ENCODE results near the gene RAB11FIP2. TPM values are rescaled to one million over a fixed set of nuclear protein-coding genes. Genes with fewer than 3 reads are reported as not detected.

The RAB11FIP2 gene
- total RNA-seq, 1 experiment from 2014 or later = 7.4 TPM

- in situ Hi-C loops (cut with HindIII; ENCODE audit: low pct_unique_long_range_greater_than_20kb, low sequenced_read_pairs) = no loop called here
- DNase-seq (ENCODE audit: low read depth) = no peak
Observed at GRCh38 chr10:118036281-118036875, 10.4 kb downstream of the RAB11FIP2 start.

DNA sequence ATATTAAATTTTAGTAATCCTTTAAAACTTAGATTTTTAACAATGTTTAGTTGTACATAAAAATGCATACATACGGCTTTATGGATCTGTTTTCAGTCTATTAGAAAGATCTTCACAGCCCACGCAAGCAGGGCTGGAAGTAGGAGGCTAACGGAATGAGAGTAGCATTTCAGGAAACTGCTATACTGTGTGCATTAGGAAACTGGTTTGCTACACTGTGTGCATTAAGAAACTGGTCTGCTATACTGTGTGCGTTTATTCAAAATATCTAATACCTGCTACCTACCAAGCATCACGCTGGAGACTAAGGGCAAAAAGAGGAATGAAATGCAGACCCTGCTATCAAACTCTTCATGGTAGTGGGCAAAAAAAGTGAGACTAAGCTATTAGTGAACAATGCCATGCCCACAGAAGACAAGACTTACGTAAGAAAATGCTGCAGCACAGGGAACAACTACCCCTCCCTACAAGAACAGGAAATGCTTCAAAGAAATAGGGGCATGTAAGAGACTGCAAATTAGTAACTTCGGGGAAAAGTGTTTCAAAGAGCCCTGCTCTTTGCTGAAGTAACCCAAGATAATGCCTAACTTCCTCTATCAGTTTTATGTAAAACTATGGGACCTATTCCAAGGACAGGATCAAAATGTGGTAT, 11.3 kb downstream of the RAB11FIP2 start:
- in situ Hi-C loops (cut with HindIII; ENCODE audit: low pct_unique_long_range_greater_than_20kb, low sequenced_read_pairs) = no loop called here
- no peak for DNase-seq (ENCODE audit: low read depth)

GRCh38 chr10:118034791-118035261, 11.9 kb downstream of the RAB11FIP2 start:
- in situ Hi-C loops (cut with HindIII; ENCODE audit: low pct_unique_long_range_greater_than_20kb, low sequenced_read_pairs) = no loop called here
- no peak for DNase-seq (ENCODE audit: low read depth)

GRCh38 chr10:118033905-118034304, 12.8 kb downstream of the RAB11FIP2 start:
- in situ Hi-C loops (cut with HindIII; ENCODE audit: low pct_unique_long_range_greater_than_20kb, low sequenced_read_pairs) = no loop called here

DNA sequence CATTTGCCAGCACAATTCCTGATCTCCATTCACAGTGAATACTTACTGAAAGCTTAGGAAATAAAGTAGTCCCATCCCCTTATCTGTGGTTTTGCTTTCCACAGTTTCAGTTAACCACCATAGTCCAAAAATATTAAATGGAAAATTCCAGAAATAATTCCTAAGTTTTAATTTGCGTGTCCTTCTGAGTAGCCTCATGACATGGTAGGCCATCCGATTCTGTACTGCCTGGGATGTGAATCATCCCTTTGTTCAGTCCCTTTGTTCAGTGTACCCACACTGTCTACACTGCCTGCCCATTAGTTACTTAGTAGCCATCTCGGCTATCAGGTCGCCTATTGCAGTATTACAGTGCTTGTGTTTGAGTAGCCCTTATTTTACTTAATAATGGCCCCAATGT, 14.2 kb downstream of the RAB11FIP2 start:
- no peak for DNase-seq (ENCODE audit: low read depth)
- in situ Hi-C loops (cut with HindIII; ENCODE audit: low pct_unique_long_range_greater_than_20kb, low sequenced_read_pairs) = no loop called here

More at GRCh38 chr10:118033905-118034304, 12.8 kb downstream of the RAB11FIP2 start:
- DNase-seq (ENCODE audit: low read depth) = no peak

DNA sequence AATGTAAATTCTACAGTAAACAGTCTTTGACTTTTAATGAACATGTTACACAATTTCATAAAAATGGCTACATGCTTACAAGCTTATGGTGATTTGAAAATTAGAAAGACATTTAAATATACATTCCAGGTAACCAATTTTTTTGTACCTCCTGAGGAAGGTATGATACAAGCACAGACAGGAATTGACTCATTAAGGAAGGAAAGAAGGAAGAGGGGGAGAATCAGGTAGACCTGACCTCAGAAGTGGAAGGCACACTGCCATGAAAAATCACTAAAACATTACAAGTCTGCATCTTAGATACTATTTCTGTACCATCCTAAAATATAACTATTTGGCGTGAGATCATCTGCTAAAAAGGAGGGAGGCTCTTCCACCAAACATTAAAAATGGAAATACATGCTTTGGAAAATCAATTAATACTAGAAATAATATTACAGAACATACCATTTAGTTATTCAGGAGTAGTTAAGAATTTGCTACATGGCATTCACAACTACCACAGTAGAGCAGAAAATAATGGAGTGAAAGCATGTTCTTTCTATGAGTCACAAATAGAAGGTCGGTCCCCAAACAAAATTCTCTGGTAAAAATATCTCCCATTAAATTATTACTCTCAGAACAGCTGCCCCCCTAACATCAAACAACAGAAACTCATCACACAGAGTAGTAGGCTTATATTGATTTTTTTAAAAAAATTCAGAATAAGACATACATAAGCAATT, 15.2 kb downstream of the RAB11FIP2 start:
- in situ Hi-C loops (cut with HindIII; ENCODE audit: low pct_unique_long_range_greater_than_20kb, low sequenced_read_pairs) = no loop called here
- no peak for DNase-seq (ENCODE audit: low read depth)

DNA sequence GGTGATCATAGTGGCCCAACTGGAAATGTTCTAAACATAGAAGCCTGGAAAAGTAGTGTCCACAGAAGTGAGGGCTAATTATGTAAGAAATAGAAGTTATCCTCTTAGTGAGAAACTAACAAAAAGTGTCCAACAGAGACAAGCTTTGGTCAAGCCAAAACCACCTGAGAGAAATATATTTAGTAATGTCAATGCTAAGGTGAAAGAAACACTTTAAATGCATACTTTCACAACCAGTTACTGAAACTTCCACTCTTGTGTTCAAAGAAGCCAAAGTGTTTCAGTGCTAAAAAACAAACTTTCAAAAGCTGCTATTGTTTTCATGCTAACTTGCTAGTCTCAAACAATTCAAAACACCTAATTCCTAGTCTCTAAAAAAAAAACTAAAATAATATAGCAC, 18.1 kb downstream of the RAB11FIP2 start:
- in situ Hi-C loops (cut with HindIII; ENCODE audit: low pct_unique_long_range_greater_than_20kb, low sequenced_read_pairs) = no loop called here
- DNase-seq (ENCODE audit: low read depth) = no peak

DNA sequence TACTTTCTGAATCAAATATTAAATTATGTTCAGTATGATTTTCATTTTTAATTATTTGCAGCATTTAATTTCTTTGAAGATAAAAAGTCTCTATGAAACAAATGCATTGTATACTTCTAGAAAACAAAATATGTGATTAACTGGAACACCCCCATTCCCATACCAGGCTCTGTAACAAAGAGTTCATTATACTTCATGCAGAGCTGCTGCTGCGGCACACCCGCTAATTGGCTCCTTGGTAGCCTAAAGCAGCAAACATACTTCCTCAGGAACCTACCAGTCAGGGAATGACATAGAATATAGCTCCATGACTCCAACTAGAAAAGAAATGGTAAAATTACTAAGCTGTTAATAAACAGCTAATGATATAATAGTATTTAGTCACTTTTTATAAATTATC, 19.3 kb downstream of the RAB11FIP2 start:
- in situ Hi-C loops (cut with HindIII; ENCODE audit: low pct_unique_long_range_greater_than_20kb, low sequenced_read_pairs) = no loop called here
- DNase-seq (ENCODE audit: low read depth) = no peak

DNA sequence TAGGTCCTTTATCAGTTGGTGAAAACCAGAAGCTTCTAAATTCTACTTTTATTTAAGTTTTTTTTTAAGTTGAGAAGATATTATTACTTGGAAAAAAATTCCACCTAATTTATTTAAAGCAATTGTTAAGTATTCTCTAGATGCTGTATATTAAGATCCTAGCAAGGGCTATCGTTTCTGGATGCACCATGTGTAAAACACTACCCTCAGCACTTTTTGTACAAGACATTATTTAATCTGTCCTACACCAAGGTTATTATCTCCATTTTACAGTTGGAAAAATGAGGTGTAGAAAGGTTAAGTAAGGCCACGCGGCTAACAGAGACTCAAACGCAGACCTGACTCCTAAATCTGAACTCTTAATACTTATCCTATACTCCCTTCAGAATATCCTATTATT, 19.8 kb downstream of the RAB11FIP2 start:
- in situ Hi-C loops (cut with HindIII; ENCODE audit: low pct_unique_long_range_greater_than_20kb, low sequenced_read_pairs) = no loop called here
- no peak for DNase-seq (ENCODE audit: low read depth)

DNA sequence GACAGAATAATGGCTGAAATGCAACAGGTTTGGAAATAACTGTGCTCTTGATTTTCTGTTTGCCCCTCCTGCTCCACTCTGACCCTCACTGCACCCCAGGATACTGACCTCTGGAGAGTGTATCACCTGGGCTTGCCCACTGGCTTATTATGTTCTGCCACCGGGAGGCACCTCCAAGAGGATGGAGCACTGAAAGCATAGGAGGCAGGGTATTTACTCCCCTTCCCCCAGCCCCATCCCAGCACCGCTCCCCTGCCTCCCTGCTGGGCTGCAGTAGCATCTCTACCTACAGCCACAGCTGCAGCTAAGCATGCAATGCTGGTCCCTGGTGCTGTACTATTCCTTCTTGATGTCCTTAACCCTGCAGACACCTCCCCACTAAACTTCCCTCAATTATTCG, 26.4 kb downstream of the RAB11FIP2 start:
- DNase-seq (ENCODE audit: low read depth) = no peak
- in situ Hi-C loops (cut with HindIII; ENCODE audit: low pct_unique_long_range_greater_than_20kb, low sequenced_read_pairs) = no loop called here

DNA sequence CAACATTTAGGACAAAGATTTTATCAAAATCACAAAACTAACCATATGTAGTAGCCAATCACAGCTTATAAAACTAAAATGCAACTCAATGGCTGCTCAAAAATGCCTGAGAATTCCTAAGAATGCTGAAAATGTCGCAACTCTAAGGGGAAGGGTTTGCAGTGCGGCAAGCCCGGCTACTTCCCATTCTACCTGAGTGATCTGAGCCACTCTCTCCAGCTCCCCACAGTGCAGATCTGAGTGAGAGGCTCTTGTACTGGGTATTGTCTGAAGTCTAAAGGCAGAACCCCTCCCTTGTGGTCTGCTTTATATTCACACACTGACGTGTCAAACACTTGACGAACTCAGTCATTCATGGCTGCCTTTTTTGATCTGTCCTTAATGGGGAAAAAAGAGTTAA, 28.9 kb downstream of the RAB11FIP2 start:
- in situ Hi-C loops (cut with HindIII; ENCODE audit: low pct_unique_long_range_greater_than_20kb, low sequenced_read_pairs) = no loop called here
- DNase-seq (ENCODE audit: low read depth) = no peak

- no peak for DNase-seq (ENCODE audit: low read depth)
- in situ Hi-C loops (cut with HindIII; ENCODE audit: low pct_unique_long_range_greater_than_20kb, low sequenced_read_pairs) = no loop called here
Observed at GRCh38 chr10:118017071-118017740, 29.5 kb downstream of the RAB11FIP2 start.

DNA sequence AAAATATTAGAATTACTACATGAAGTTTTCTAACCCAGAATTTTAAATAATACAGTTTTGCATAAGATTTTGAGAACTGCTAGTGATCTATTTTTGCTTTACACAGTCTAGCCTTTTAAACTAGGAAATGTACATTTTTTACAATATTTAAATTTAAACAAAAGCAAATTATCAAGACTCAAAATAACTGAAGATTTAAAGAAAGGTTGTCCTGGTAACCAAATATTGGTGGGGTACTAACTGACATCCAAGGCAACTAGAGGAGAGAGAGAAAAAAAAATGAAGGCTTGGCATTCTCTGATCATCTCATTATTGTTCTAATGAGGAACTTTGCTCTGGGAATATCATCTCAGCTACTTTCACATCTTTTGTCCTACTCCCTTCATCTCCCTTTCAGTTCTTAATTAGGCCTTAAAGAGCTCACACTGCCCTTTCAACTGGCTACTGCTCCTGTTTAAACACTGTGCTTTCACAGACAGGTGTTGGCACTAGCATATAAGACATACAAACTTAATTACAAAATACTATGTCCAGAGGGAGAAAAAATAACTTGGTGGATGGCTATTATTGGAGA, 33.7 kb downstream of the RAB11FIP2 start:
- in situ Hi-C loops (cut with HindIII; ENCODE audit: low pct_unique_long_range_greater_than_20kb, low sequenced_read_pairs) = no loop called here
- DNase-seq (ENCODE audit: low read depth) = no peak

GRCh38 chr10:118007773-118008172, 39.0 kb downstream of the RAB11FIP2 start:
- in situ Hi-C loops (cut with HindIII; ENCODE audit: low pct_unique_long_range_greater_than_20kb, low sequenced_read_pairs) = no loop called here

GRCh38 chr10:118003126-118003525, 43.6 kb downstream of the RAB11FIP2 start:
- no peak for DNase-seq (ENCODE audit: low read depth)
- in situ Hi-C loops (cut with HindIII; ENCODE audit: low pct_unique_long_range_greater_than_20kb, low sequenced_read_pairs) = no loop called here

More at GRCh38 chr10:118007773-118008172, 39.0 kb downstream of the RAB11FIP2 start:
- no peak for DNase-seq (ENCODE audit: low read depth)

DNA sequence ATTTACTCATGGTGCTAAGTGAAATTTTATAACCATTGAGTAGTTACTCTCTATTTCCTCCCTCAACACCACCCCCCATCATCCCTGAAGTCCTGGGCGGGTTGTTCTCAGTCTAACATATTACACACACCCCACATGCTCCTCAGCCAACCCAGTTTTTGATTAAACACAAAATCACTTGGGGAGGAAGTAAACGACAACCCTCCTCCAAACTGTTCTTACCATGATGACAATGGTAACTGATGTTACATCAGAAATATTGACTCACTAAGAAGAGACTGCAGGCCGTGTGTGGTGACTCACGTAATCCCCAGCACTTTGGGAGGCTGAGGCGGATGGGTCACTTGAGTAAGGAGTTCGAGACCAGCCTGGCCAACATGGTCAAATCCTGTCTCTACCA, 44.2 kb downstream of the RAB11FIP2 start:
- in situ Hi-C loops (cut with HindIII; ENCODE audit: low pct_unique_long_range_greater_than_20kb, low sequenced_read_pairs) = no loop called here
- peak; percentile 20 for DNase-seq (ENCODE audit: low read depth)

DNA sequence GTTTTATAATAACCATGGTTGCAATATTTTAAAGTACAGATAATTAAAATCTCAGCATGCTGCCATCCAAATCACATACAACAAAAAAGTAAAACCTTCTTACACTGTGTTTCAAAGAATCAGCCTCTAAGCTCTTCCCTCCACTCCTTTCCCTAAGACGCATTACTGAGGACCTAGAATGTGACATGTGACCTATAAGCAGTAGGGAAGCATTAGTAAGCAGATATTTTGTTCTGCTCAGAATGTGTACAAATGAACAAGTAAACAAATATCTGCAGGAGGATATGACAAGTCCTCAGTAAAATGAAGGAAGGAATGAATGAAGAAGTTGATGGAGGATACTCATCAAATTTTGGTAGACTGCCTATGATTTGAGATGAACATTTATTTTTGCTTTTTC, 49.1 kb downstream of the RAB11FIP2 start:
- in situ Hi-C loops (cut with HindIII; ENCODE audit: low pct_unique_long_range_greater_than_20kb, low sequenced_read_pairs) = no loop called here
- DNase-seq (ENCODE audit: low read depth) = no peak

DNA sequence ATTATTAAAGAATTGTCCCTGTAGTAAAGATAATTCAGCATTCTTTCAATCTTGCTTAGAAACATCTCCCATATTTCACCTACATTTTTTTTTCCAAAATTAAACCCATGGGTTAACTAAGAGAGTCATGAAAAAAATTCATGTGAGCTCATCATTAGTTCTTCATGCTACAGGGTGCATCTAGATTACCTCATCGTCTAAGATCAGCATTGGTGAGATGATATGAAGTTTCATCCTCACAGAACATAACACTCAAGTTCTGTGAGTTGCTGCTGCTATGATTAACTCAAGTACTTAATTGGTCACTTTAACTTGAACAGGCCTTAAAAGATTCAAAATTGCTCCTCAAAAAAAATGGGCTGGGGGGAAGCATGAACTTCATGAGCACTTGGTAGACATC, 50.0 kb downstream of the RAB11FIP2 start:
- no peak for DNase-seq (ENCODE audit: low read depth)

GRCh38 chr10:117994771-117995170, 52.0 kb downstream of the RAB11FIP2 start:
- in situ Hi-C loops (cut with HindIII; ENCODE audit: low pct_unique_long_range_greater_than_20kb, low sequenced_read_pairs) = no loop called here
- DNase-seq (ENCODE audit: low read depth) = no peak

More for the DNA sequence above, 50.0 kb downstream of the RAB11FIP2 start:
- in situ Hi-C loops (cut with HindIII; ENCODE audit: low pct_unique_long_range_greater_than_20kb, low sequenced_read_pairs) = no loop called here
